Endodermal cell (in vitro differentiated cells): ENCODE measurements around the gene OSBPL5. TPM values are rescaled to one million over a fixed set of nuclear protein-coding genes. Genes with fewer than 3 reads are reported as not detected.
"Not testable (repeated sequence)": the region's sequence is repeated elsewhere in the genome, so short reads cannot be mapped to it uniquely, and the experiment has no call there.

Experiments
- DNase-seq: peaks from one replicate; pipeline ENCODE4 v3.0.0-alpha.2; 2017
- H3K27ac ChIP-seq: 2 replicates; pipeline ENCODE4 v1.5.1; 2013; ENCODE audit warnings: mild to moderate bottlenecking, low read depth, low read length, moderate library complexity
- H3K27me3 ChIP-seq: 2 replicates; pipeline ENCODE4 v1.6.1; 2013; ENCODE audit warnings: mild to moderate bottlenecking, low read length, moderate library complexity; ENCODE audit not compliant: insufficient read depth, control insufficient read depth, poor library complexity, severe bottlenecking
- H3K36me3 ChIP-seq: 2 replicates; pipeline ENCODE4 v1.7.0; 2013; ENCODE audit warnings: mild to moderate bottlenecking, low read length, moderate library complexity; ENCODE audit not compliant: control insufficient read depth, insufficient read depth
- H3K4me1 ChIP-seq: one replicate; pipeline ENCODE4 v1.7.0; 2013; ENCODE audit warnings: low read length; ENCODE audit not compliant: control insufficient read depth, insufficient read depth
- H3K4me3 ChIP-seq: 2 replicates; pipeline ENCODE4 v1.5.1; 2013; ENCODE audit warnings: mild to moderate bottlenecking, low read length, moderate library complexity
- H3K9ac ChIP-seq: 2 replicates; pipeline ENCODE4 v1.6.1; 2013; ENCODE audit warnings: mild to moderate bottlenecking, low read length, moderate library complexity; ENCODE audit not compliant: poor library complexity, severe bottlenecking; ENCODE audit errors: extremely low read depth
- H3K9me3 ChIP-seq: 2 replicates; pipeline ENCODE4 v1.6.1; 2013; ENCODE audit warnings: mild to moderate bottlenecking, low read length, moderate library complexity; ENCODE audit not compliant: control insufficient read depth
- H3K27ac Mint-ChIP-seq: 2 replicates; pipeline ENCODE4 v1.8.0; 2020; ENCODE audit warnings: mixed read lengths
- H3K27me3 Mint-ChIP-seq: 2 replicates; pipeline ENCODE4 v1.8.0; 2021; ENCODE audit warnings: mild to moderate bottlenecking, mixed read lengths; ENCODE audit not compliant: insufficient read depth
- H3K36me3 Mint-ChIP-seq: 2 replicates; pipeline ENCODE4 v1.8.0; 2020; ENCODE audit warnings: low read depth, mixed read lengths
- H3K4me1 Mint-ChIP-seq: 2 replicates; pipeline ENCODE4 v1.8.0; 2020; ENCODE audit warnings: mixed read lengths
- H3K4me3 Mint-ChIP-seq: 2 replicates; pipeline ENCODE4 v1.8.0; 2020; ENCODE audit warnings: mild to moderate bottlenecking, moderate library complexity, mixed read lengths
- H3K9me3 Mint-ChIP-seq: 2 replicates; pipeline ENCODE4 v1.8.0; 2020; ENCODE audit warnings: mild to moderate bottlenecking, mixed read lengths
- CTCF ChIP-seq: fragments of 200-600 bp; sonication (generic); conservative IDR thresholded peaks from 2 replicates; pipeline ENCODE4 v1.5.0; 2021; ENCODE audit warnings: antibody characterized with exemption, mild to moderate bottlenecking
- WGBS, 2 experiments: methylation state at CpG; one replicate each; pipeline versions ENCODE4 v1.1.5 to v1.1.7; 2013; ENCODE audit warnings: missing lambda C conversion rate in 2 of 2, mixed read lengths in 1 of 2; ENCODE audit not compliant: insufficient coverage in 1 of 2, insufficient read length in 1 of 2; 5-methylcytosine and 5-hydroxymethylcytosine counted together
- total RNA-seq, 2 donors: library from RNA; stranded (reverse); fragmentation: NEBNext Ultra II Directional in 1 of 2; extraction: Animal tissue kit (Norgen Biotek cat#: 25700) in 1 of 2; gene quantifications; 2 replicates in 1 of 2; 3 replicates in 1 of 2; pipeline ENCODE4 v1.2.1, GENCODE V29; 2021

OSBPL5 gene
- total RNA-seq, 2 donors from 2014 or later, result 1.2 to 4.8 TPM

GRCh38 chr11:3120071-3120792 lies 44.9 kb downstream of the OSBPL5 start:
- H3K4me3 Mint-ChIP-seq, result no peak overlapping the region
- no peak overlapping the region for H3K27ac Mint-ChIP-seq
- Histone ChIP-seq H3K9ac (no peak overlapping the region), H3K27ac (no peak overlapping the region), H3K4me3 (no peak overlapping the region), H3K4me1 (no peaks in the 10 kb centered on the region), H3K27me3 (no peaks in the 10 kb centered on the region), H3K36me3 (no peaks in the 10 kb centered on the region), H3K9me3 (peaks cover 13% of the 10 kb centered on the region)
- TF ChIP-seq CTCF, result no peak
- WGBS, 2 experiments, result 95 to 100% methylated on average over 8 to 26 of the region's 26 CpGs
- H3K27me3 Mint-ChIP-seq, result peaks cover 2% of the 10 kb centered on the region
- H3K9me3 Mint-ChIP-seq, result peaks cover 34% of the 10 kb centered on the region
- no peaks in the 10 kb centered on the region for H3K4me1 Mint-ChIP-seq
- DNase-seq, result peak; percentile 33
- H3K36me3 Mint-ChIP-seq, result peaks cover 25% of the 10 kb centered on the region

GRCh38 chr11:3119141-3119821 lies 45.8 kb downstream of the OSBPL5 start:
- Mint-ChIP-seq H3K4me1 (no peaks in the 10 kb centered on the region), H3K4me3 (no peak overlapping the region), H3K9me3 (peaks cover 40% of the 10 kb centered on the region), H3K36me3 (peaks cover 27% of the 10 kb centered on the region), H3K27me3 (peaks cover 2% of the 10 kb centered on the region), H3K27ac (no peak overlapping the region)
- H3K27me3 ChIP-seq, result no peaks in the 10 kb centered on the region
- H3K4me1 ChIP-seq, result no peaks in the 10 kb centered on the region
- no peak overlapping the region for H3K27ac ChIP-seq
- H3K9ac ChIP-seq, result no peak overlapping the region
- no peak overlapping the region for H3K4me3 ChIP-seq
- H3K9me3 ChIP-seq, result peaks cover 18% of the 10 kb centered on the region
- 92 to 98% methylated on average over 11 to 14 of the region's 14 CpGs for WGBS, 2 experiments
- no peaks in the 10 kb centered on the region for H3K36me3 ChIP-seq
- no peak for DNase-seq
- TF ChIP-seq CTCF, result no peak

- Histone ChIP-seq H3K27ac (no peak overlapping the region), H3K4me3 (no peak overlapping the region), H3K4me1 (no peaks in the 10 kb centered on the region), H3K36me3 (no peaks in the 10 kb centered on the region), H3K9ac (no peak overlapping the region), H3K27me3 (no peaks in the 10 kb centered on the region), H3K9me3 (peaks cover 45% of the 10 kb centered on the region)
- Mint-ChIP-seq H3K9me3 (peaks cover 77% of the 10 kb centered on the region), H3K27me3 (peaks cover 5% of the 10 kb centered on the region), H3K4me3 (no peak overlapping the region), H3K4me1 (no peaks in the 10 kb centered on the region), H3K27ac (no peak overlapping the region), H3K36me3 (peaks cover 46% of the 10 kb centered on the region)
- no peak for TF ChIP-seq CTCF
- 78 to 100% methylated on average over 2 to 3 of the region's 3 CpGs for WGBS, 2 experiments
- DNase-seq, result no peak
Measured at GRCh38 chr11:3115321-3115720, 49.8 kb downstream of the OSBPL5 start.

GRCh38 chr11:3113661-3114060 lies 51.4 kb downstream of the OSBPL5 start:
- H3K4me1 ChIP-seq, H3K4me3 ChIP-seq, H3K27me3 ChIP-seq, H3K27me3 Mint-ChIP-seq, H3K27ac ChIP-seq, H3K9ac ChIP-seq, H3K4me3 Mint-ChIP-seq, DNase-seq, H3K36me3 ChIP-seq, H3K27ac Mint-ChIP-seq, H3K4me1 Mint-ChIP-seq: not testable (repeated sequence)
- H3K9me3 Mint-ChIP-seq, result peaks cover 79% of the 10 kb centered on the region
- H3K36me3 Mint-ChIP-seq, result peaks cover 46% of the 10 kb centered on the region
- peaks cover 45% of the 10 kb centered on the region for H3K9me3 ChIP-seq
